ENCODE data around the gene DOK7. TPM values are rescaled to one million over a fixed set of nuclear protein-coding genes. Genes with fewer than 3 reads are reported as not detected.

The DOK7 gene
- total and polyA plus RNA-seq, 3 donors from 2014 or later = 9.3 to 29.5 (median 22.9) TPM

DNA sequence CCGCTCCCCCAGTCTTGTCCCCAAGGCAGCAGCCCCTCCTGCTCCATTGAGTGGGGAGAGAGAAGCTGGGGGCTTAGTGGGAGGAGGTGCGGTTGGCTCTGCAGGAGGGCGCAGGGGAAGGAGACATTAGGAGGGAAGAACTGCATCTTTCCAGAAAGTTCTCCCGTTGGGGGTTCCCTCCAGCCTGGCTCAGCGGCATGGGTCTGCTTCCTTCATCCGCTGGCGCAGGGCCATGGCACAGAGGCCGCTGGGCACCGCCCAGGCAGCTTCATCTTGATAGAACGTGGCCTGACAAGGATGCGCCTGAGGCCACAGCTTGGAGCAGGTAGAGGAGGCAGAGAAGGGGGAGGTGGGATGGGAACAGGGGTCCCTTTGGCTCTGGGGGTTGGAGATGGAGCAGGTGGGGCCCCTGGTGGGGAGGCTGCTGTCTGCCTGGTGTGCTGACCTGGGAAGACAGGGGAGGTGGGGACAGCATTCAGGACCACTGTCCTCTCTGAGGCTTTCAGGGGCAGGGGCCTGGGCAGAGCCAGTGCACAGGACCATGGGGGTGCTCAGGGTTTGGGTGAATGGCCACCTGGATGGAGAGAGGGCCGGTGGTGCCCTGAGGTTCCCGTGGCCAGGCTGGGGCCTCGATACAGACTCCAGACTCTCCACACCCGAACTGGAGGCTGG is 12.1 kb downstream of the DOK7 start:
- intact Hi-C loops (cut with DNase I; ENCODE audit: low total_unique reads) = no loop called here
- Histone ChIP-seq H3K27ac (no peak overlapping the region), H3K9me3 (no peaks in the 10 kb centered on the region), H3K4me3 (no peak overlapping the region), H3K4me1 (no peaks in the 10 kb centered on the region), H3K27me3 (no peaks in the 10 kb centered on the region), H3K36me3 (ENCODE audit: low read depth, missing control alignments) (no peaks in the 10 kb centered on the region)
- DNase-seq = no peak
- 65 to 91% methylated on average over 6 to 15 of the region's 15 CpGs for WGBS, 2 donors
- TF ChIP-seq, protein P1, sequence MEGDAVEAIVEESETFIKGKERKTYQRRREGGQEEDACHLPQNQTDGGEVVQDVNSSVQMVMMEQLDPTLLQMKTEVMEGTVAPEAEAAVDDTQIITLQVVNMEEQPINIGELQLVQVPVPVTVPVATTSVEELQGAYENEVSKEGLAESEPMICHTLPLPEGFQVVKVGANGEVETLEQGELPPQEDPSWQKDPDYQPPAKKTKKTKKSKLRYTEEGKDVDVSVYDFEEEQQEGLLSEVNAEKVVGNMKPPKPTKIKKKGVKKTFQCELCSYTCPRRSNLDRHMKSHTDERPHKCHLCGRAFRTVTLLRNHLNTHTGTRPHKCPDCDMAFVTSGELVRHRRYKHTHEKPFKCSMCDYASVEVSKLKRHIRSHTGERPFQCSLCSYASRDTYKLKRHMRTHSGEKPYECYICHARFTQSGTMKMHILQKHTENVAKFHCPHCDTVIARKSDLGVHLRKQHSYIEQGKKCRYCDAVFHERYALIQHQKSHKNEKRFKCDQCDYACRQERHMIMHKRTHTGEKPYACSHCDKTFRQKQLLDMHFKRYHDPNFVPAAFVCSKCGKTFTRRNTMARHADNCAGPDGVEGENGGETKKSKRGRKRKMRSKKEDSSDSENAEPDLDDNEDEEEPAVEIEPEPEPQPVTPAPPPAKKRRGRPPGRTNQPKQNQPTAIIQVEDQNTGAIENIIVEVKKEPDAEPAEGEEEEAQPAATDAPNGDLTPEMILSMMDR (IDR thresholded peaks at IDR 0.05) = no peak
- TF ChIP-seq POLR2A (IDR thresholded peaks at IDR 0.05) = no peak

DNA sequence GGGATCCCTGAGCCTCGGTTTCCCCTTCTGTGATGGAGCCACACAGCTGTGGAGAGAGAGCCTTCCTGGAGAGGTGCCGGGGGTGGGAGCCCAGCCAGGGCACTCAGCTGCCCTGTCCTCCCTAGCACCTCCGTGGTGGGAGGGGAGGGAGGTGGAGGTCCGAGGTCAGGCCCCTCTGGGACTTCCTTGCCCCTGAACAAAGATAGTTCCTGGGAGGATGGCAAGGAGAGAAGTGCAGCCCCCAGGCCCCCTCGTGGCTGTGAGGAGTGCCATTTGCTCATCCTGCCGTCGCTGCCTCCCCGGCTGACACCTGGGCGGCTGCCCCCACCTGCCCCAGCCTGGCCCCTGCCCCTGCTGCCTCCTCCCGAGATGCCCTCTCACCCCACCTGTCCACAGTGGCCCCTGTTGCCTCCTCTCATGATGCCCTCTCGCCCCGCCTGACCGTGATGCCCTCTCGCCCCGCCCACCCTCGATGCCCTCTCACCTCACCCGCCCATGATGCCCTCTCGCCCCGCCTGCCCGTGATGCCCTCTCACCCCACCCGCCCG is 12.7 kb downstream of the DOK7 start:
- 66 to 84% methylated on average over 20 to 22 of the region's 22 CpGs for WGBS, 2 donors

DNA sequence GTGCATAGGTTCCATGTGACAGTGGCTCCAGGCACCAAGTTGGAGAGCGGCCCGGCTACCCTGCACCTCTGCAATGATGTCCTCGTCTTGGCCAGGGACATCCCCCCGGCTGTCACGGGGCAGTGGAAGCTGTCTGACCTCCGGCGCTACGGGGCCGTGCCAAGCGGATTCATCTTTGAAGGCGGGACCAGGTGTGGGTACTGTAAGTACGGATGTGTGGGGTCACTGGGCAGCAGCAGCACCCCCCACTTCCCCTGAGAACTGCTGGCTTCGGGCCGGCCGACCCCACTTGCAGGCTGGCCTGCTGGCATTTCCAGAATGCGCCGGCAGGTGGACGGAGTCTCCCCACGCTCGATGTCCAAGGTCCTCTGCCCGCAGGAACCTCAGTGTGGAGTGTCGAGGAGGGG is 13.2 kb downstream of the DOK7 start:
- Histone ChIP-seq H3K9me3 (no peaks in the 10 kb centered on the region), H3K36me3 (ENCODE audit: low read depth, missing control alignments) (no peaks in the 10 kb centered on the region), H3K27me3 (no peaks in the 10 kb centered on the region), H3K4me1 (no peaks in the 10 kb centered on the region), H3K4me3 (no peak overlapping the region), H3K27ac (no peak overlapping the region)
- DNase-seq = no peak
- TF ChIP-seq, protein P1 (IDR thresholded peaks at IDR 0.05) = no peak
- no peak for TF ChIP-seq POLR2A (IDR thresholded peaks at IDR 0.05)
- 83 to 93% methylated on average over 2 to 22 of the region's 22 CpGs for WGBS, 2 donors
- intact Hi-C loops (cut with DNase I; ENCODE audit: low total_unique reads) = no loop called here

More for the DNA sequence above, 12.7 kb downstream of the DOK7 start:
- Histone ChIP-seq H3K36me3 (ENCODE audit: low read depth, missing control alignments) (no peaks in the 10 kb centered on the region), H3K4me3 (no peak overlapping the region), H3K27me3 (no peaks in the 10 kb centered on the region), H3K4me1 (no peaks in the 10 kb centered on the region), H3K9me3 (no peaks in the 10 kb centered on the region), H3K27ac (no peak overlapping the region)
- TF ChIP-seq, protein P1 (IDR thresholded peaks at IDR 0.05) = no peak
- no peak for TF ChIP-seq POLR2A (IDR thresholded peaks at IDR 0.05)
- DNase-seq = no peak
- intact Hi-C loops (cut with DNase I; ENCODE audit: low total_unique reads) = no loop called here

DNA sequence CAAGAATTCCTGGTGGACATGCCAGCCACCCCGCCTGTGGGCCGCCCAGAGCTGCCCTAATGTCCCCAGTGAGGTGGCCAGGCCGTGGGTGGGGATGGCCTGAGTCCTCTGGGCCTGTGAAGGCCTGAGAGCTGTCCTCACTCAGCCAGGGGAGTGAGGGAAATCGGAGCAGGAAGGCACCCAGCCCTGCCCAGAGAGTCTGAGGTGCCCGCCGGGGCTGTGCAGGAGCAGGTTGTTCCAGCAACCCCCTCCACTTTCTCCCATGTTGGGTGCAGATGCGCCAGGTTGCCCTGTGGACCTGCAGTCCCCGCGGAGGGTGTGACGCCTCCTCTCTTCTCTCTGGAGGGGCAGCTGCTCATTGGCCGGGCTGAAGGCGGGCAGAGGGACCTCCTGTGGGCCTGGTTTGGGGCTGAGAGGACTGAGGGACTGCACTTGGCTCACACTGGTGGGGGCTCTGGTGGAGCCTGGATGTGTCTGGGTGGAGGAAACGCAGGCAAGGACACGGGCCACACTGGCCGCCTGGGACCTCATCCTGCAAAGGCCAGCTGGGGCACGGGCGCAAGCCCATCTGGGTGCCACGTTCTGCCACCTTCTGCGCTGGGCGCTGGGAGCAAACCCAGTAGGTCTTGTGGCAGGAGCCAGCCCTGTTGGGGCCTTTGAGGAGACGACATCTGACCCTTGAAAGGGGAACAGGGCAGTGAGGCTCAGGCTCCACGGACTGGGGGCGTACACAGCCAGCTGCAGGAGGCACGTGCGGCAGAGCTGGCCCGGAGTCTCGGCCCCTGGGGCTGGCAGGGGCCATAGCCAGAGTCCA is 14.0 kb downstream of the DOK7 start:
- no peak for TF ChIP-seq POLR2A (IDR thresholded peaks at IDR 0.05)
- intact Hi-C loops (cut with DNase I; ENCODE audit: low total_unique reads) = no loop called here
- DNase-seq = no peak

DNA sequence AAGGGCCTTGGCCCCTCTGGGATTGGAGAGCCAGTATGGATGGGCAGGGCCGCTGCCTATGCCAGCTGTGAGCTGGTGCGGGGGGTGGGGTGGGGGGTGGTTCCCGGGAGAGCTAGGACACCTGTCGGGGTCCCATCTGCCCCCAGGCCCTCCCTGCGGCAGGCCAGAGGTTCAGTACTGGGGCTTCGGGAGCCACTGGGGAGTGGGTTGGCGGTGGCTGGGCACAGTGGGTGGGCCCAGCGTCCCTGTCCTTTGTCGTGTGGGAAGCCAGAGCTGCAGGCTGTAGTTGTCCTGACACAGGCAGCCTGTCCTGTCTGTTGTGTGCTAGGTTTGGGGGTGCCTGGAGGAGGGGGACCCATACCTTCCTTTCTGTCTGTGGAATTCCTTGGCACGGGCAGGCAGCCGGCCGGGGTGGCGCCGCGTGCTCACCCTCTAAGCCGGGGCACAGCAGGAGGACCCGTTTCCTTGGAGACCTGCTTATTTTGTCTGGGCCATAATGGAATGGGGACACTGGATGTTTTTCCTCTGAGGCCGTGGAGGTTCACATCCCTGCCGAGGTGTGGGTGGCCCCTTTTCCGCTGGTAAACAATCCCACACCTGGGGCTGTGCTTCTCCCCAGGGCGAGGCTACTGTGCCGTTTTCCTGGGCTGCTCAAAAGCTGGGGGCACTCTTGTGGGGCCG is 14.8 kb downstream of the DOK7 start:
- DNase-seq = no peak
- no peak for TF ChIP-seq POLR2A (IDR thresholded peaks at IDR 0.05)
- TF ChIP-seq, protein P1 (IDR thresholded peaks at IDR 0.05) = no peak
- Histone ChIP-seq H3K4me3 (no peak overlapping the region), H3K27me3 (no peaks in the 10 kb centered on the region), H3K4me1 (no peaks in the 10 kb centered on the region), H3K9me3 (no peaks in the 10 kb centered on the region), H3K27ac (no peak overlapping the region), H3K36me3 (ENCODE audit: low read depth, missing control alignments) (no peaks in the 10 kb centered on the region)
- WGBS, 2 donors = 89 to 91% methylated on average over 13 to 23 of the region's 23 CpGs
- intact Hi-C loops (cut with DNase I; ENCODE audit: low total_unique reads) = no loop called here

More for the DNA sequence above, 14.0 kb downstream of the DOK7 start:
- no peaks in the 10 kb centered on the region for H3K27me3 ChIP-seq
- WGBS, 2 donors = 90 to 91% methylated on average over 3 to 27 of the region's 27 CpGs
- H3K9me3 ChIP-seq = no peaks in the 10 kb centered on the region
- no peaks in the 10 kb centered on the region for H3K36me3 ChIP-seq (ENCODE audit: low read depth, missing control alignments)
- no peaks in the 10 kb centered on the region for H3K4me1 ChIP-seq
- H3K4me3 ChIP-seq = no peak overlapping the region
- no peak overlapping the region for H3K27ac ChIP-seq

All from testis (tissue), 3 donors.